Naive thymus-derived CD4-positive, alpha-beta T cell (primary cell): ENCODE measurements around the gene ZNF366. TPM values are rescaled to one million over a fixed set of nuclear protein-coding genes. Genes with fewer than 3 reads are reported as not detected.

Experiments used
- ATAC-seq: fragments of 150-1000 bp; cut with Tn5 transposase; 2 replicates; pipeline ENCODE4 v1.10.0; 2021; ENCODE audit warnings: mild to moderate bottlenecking, moderate library complexity
- CTCF ChIA-PET: fragments of 350-600 bp; sonication (Branson Sonifier 250); formaldehyde crosslinking; loops from one replicate; lab custom pipeline; 2021; ENCODE audit warnings: antibody characterized with exemption; lab: Charles Lee
- POLR2A ChIA-PET: fragments of 350-600 bp; sonication (Branson Sonifier 250); formaldehyde crosslinking; loops from one replicate; lab custom pipeline; 2021; ENCODE audit warnings: antibody characterized with exemption, inconsistent platforms; lab: Charles Lee
- DNase-seq, 9 donors: peaks; one replicate each; pipeline versions ENCODE4 v3.0.0 to v3.0.0-alpha.2; 2020 to 2022; ENCODE audit warnings: mixed read lengths in 1 of 9
- H3K27ac ChIP-seq: one replicate; pipeline ENCODE4 v1.7.0; 2013; ENCODE audit warnings: mild to moderate bottlenecking, low read depth, low read length, moderate library complexity
- H3K27me3 ChIP-seq, 2 donors: one replicate each; pipeline ENCODE4 v1.7.0; 2013; ENCODE audit warnings: low read length in 2 of 2, mild to moderate bottlenecking in 2 of 2, moderate library complexity in 2 of 2; ENCODE audit not compliant: control insufficient read depth in 2 of 2, insufficient read depth in 2 of 2
- H3K36me3 ChIP-seq, 3 experiments: 1 replicate in 2 of 3; 2 replicates in 1 of 3; pipeline ENCODE4 v1.7.0; 2013; ENCODE audit warnings: low read length in 3 of 3, mild to moderate bottlenecking in 3 of 3, moderate library complexity in 1 of 3; ENCODE audit not compliant: insufficient read depth in 3 of 3, control insufficient read depth in 2 of 3
- H3K4me1 ChIP-seq, 2 donors: one replicate each; pipeline ENCODE4 v1.7.0; 2013; ENCODE audit warnings: low read length in 2 of 2, mild to moderate bottlenecking in 2 of 2, moderate library complexity in 1 of 2; ENCODE audit not compliant: control insufficient read depth in 2 of 2, insufficient read depth in 2 of 2
- H3K4me3 ChIP-seq: 2 replicates; pipeline ENCODE4 v1.7.0; 2013; ENCODE audit warnings: mild to moderate bottlenecking, low read length
- H3K9me3 ChIP-seq, 3 experiments: 1 replicate in 2 of 3; 2 replicates in 1 of 3; pipeline ENCODE4 v1.7.0; 2013; ENCODE audit warnings: low read length in 3 of 3; ENCODE audit not compliant: control insufficient read depth in 2 of 3
- H3K27ac Mint-ChIP-seq, 9 donors: one replicate each; pipeline ENCODE4 v1.8.0; 2020 to 2022; ENCODE audit warnings: mixed read lengths in 9 of 9, mild to moderate bottlenecking in 8 of 9, moderate library complexity in 5 of 9, inconsistent platforms in 2 of 9
- H3K27me3 Mint-ChIP-seq, 5 donors: one replicate each; pipeline ENCODE4 v1.8.0; 2021 to 2022; ENCODE audit warnings: mixed read lengths in 5 of 5, mild to moderate bottlenecking in 1 of 5
- H3K36me3 Mint-ChIP-seq, 5 donors: one replicate each; pipeline ENCODE4 v1.8.0; 2020 to 2022; ENCODE audit warnings: mixed read lengths in 5 of 5, mild to moderate bottlenecking in 3 of 5, inconsistent platforms in 1 of 5
- H3K4me1 Mint-ChIP-seq, 7 donors: one replicate each; pipeline ENCODE4 v1.8.0; 2020 to 2022; ENCODE audit warnings: mixed read lengths in 7 of 7, mild to moderate bottlenecking in 3 of 7, inconsistent platforms in 1 of 7
- H3K4me3 Mint-ChIP-seq, 10 donors: one replicate each; pipeline ENCODE4 v1.8.0; 2020 to 2022; ENCODE audit warnings: mild to moderate bottlenecking in 10 of 10, mixed read lengths in 10 of 10, moderate library complexity in 6 of 10, inconsistent platforms in 2 of 10
- H3K9me3 Mint-ChIP-seq, 11 donors: one replicate each; pipeline ENCODE4 v1.8.0; 2020 to 2022; ENCODE audit warnings: mixed read lengths in 11 of 11, mild to moderate bottlenecking in 4 of 11, inconsistent platforms in 1 of 11, moderate library complexity in 1 of 11
- intact Hi-C, 2 donors: fragments of 100-400 bp; cut with micrococcal nuclease; formaldehyde crosslinking; loops; one replicate each; pipeline ENCODE4 v1.15.1; 2023
- polyA plus RNA-seq, 2 donors: library from polyadenylated mRNA; unstranded; fragments of 300-500 nt; fragmentation: Illumina TruSeq; gene quantifications; one replicate each; pipeline ENCODE4 v1.2.3, GENCODE V29; 2021
- total RNA-seq, 6 experiments: library from RNA in 5 of 6; stranded (reverse) in 5 of 6; gene quantifications; 1 replicate in 5 of 6; 2 replicates in 1 of 6; pipeline ENCODE4 v1.2.3 and lab custom pipeline; 2021 to 2026

The ZNF366 gene
- total and polyA plus RNA-seq, 7 experiments from 2014 or later: 0.11 to 1.1 (median 0.19) TPM; not detected in 4

DNA sequence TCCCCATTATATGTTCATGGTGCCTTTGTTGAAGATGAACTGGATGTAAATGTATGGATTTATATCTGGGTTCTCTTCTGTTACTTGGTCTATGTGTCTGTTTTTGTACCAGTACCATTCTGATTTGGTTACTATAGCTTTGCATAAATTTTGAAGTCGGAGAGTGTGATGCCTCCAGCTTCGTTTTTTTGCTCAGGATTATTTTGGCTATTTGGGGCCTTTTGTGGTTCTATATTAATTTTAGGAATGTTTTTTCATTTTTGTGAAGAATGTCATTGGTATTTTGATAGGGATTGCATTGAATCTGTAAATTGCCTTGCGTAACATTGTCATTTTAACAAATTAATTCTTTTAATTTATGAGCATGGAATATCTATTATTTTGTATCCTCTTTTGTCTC lies 36.6 kb upstream of the ZNF366 start:
- POLR2A ChIA-PET: no interaction called here
- ATAC-seq: no peak

DNA sequence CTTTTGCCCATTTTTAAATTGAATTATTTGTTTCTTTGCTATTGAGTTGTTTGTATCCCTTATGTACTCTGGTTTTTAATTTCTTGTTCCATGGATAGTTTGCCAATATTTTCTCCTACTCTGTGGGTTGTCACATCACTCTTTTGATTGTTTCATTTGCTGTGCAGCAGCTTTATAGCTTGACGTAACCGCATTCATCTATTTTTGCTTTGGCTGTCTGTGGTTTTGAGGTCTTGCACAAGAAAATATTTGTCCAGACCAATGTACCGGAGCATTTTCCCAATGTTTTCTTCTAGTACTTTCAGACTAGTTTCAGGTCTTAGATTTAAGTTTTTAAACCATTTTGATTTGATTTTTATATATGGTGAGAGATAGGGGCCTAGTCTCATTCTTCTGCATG lies 36.2 kb upstream of the ZNF366 start:
- H3K4me3 ChIP-seq: no peak overlapping the region
- no peaks in the 10 kb centered on the region for H3K9me3 ChIP-seq
- peaks cover 0 to 1% (median 0%) of the 10 kb centered on the region in 7 donors for H3K4me1 Mint-ChIP-seq
- no peaks in the 10 kb centered on the region for H3K36me3 Mint-ChIP-seq
- no peak for ATAC-seq
- intact Hi-C loops: no loop called here
- peaks cover 4 to 16% (median 11%) of the 10 kb centered on the region in 5 donors for H3K27me3 Mint-ChIP-seq
- ChIA-PET CTCF (no interaction called here), POLR2A (no interaction called here)
- no peak overlapping the region for H3K27ac Mint-ChIP-seq
- H3K9me3 Mint-ChIP-seq: peaks cover 5 to 46% (median 18%) of the 10 kb centered on the region in 11 donors
- no peaks in the 10 kb centered on the region for H3K4me1 ChIP-seq
- no peak overlapping the region for H3K27ac ChIP-seq
- no peaks in the 10 kb centered on the region for H3K27me3 ChIP-seq
- H3K36me3 ChIP-seq: no peaks in the 10 kb centered on the region
- DNase-seq: no peak
- no peak overlapping the region for H3K4me3 Mint-ChIP-seq

More for the DNA sequence above, 36.6 kb upstream of the ZNF366 start:
- no peaks in the 10 kb centered on the region for H3K9me3 ChIP-seq
- H3K4me1 ChIP-seq: no peaks in the 10 kb centered on the region
- H3K27me3 Mint-ChIP-seq: peaks cover 4 to 17% (median 9%) of the 10 kb centered on the region in 5 donors
- no peaks in the 10 kb centered on the region for H3K27me3 ChIP-seq
- intact Hi-C loops: no loop called here
- no peak for DNase-seq
- no peak overlapping the region for H3K27ac Mint-ChIP-seq
- H3K9me3 Mint-ChIP-seq: peaks cover 5 to 48% (median 20%) of the 10 kb centered on the region in 11 donors
- H3K4me1 Mint-ChIP-seq: peaks cover 0 to 1% (median 0%) of the 10 kb centered on the region in 7 donors
- H3K27ac ChIP-seq: no peak overlapping the region
- no peaks in the 10 kb centered on the region for H3K36me3 ChIP-seq
- no peak overlapping the region for H3K4me3 ChIP-seq
- no peaks in the 10 kb centered on the region for H3K36me3 Mint-ChIP-seq
- no peak overlapping the region for H3K4me3 Mint-ChIP-seq
- CTCF ChIA-PET: no interaction called here

DNA sequence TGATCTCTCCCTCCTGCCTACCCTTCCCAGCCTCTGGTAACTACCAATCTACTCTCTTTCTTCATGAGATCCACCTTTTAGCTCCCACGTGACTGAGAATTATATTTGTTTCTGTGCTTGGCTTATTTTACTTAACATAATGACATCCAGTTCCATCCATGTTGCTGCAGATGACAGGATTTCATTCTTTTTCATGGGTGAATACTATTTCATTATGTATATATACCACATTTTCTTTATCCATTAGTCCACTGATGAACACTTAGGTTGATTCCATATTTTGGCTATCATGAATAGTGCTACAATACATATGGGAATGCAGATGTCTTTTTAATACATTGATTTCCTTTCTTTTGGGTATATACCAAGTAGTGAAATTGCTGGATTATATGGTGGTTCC lies 35.5 kb upstream of the ZNF366 start:
- no peaks in the 10 kb centered on the region for H3K27me3 ChIP-seq
- no peak overlapping the region for H3K4me3 Mint-ChIP-seq
- H3K9me3 Mint-ChIP-seq: peaks cover 5 to 41% (median 11%) of the 10 kb centered on the region in 11 donors
- ATAC-seq: no peak
- H3K27me3 Mint-ChIP-seq: peaks cover 4 to 19% (median 8%) of the 10 kb centered on the region in 5 donors
- H3K9me3 ChIP-seq: no peaks in the 10 kb centered on the region
- POLR2A ChIA-PET: no interaction called here
- DNase-seq: no peak
- peaks cover 0 to 1% (median 0%) of the 10 kb centered on the region in 7 donors for H3K4me1 Mint-ChIP-seq
- intact Hi-C loops: no loop called here
- CTCF ChIA-PET: no interaction called here
- H3K36me3 Mint-ChIP-seq: no peaks in the 10 kb centered on the region
- no peak overlapping the region for H3K27ac ChIP-seq
- H3K4me3 ChIP-seq: no peak overlapping the region
- H3K4me1 ChIP-seq: no peaks in the 10 kb centered on the region
- no peaks in the 10 kb centered on the region for H3K36me3 ChIP-seq
- no peak overlapping the region for H3K27ac Mint-ChIP-seq

DNA sequence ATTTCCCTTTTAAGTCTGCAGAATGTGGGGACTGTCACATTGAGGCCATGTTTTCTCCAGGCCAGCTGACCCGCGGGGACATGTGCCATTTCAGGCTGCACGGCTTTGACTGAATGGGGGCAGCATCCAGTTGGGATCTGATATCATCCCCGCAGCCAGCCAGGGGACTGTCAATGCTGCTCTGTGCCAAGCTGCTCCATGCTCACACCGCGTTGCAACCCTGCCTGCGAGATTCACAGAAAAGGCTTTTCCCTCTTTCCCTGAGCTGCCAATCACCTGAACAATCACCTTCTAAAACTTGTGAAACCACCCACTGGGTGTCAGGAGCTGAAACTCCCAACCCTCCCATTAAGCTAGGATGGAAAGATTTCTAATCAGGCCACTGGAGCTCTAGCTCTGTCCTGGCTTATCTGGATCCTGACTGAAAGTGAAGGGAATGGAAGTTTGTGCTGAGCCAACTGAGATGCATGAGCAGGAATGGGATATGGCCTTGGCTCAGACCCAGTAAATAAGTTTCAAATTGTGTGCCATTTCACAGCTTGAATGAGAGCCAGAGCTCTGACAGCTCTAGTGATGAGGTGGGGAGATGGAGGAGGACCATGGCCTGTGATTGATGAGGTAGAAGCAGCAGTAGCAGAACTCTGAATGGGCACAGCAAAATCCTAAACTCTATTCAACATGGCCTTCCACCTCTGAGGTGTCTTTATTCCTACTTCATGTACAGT lies 34.5 kb upstream of the ZNF366 start:
- no peak overlapping the region for H3K27ac Mint-ChIP-seq
- Histone ChIP-seq H3K27me3 (no peaks in the 10 kb centered on the region), H3K4me1 (no peaks in the 10 kb centered on the region), H3K36me3 (no peaks in the 10 kb centered on the region), H3K27ac (no peak overlapping the region), H3K9me3 (no peaks in the 10 kb centered on the region), H3K4me3 (no peak overlapping the region)
- peaks cover 4 to 31% (median 7%) of the 10 kb centered on the region in 11 donors for H3K9me3 Mint-ChIP-seq
- peaks cover 0 to 1% (median 0%) of the 10 kb centered on the region in 7 donors for H3K4me1 Mint-ChIP-seq
- no peak overlapping the region for H3K4me3 Mint-ChIP-seq
- POLR2A ChIA-PET: no interaction called here
- ATAC-seq (no peak), DNase-seq (no peak)
- CTCF ChIA-PET: no interaction called here
- H3K36me3 Mint-ChIP-seq: no peaks in the 10 kb centered on the region
- peaks cover 0 to 19% (median 8%) of the 10 kb centered on the region in 5 donors for H3K27me3 Mint-ChIP-seq
- intact Hi-C loops: no loop called here

DNA sequence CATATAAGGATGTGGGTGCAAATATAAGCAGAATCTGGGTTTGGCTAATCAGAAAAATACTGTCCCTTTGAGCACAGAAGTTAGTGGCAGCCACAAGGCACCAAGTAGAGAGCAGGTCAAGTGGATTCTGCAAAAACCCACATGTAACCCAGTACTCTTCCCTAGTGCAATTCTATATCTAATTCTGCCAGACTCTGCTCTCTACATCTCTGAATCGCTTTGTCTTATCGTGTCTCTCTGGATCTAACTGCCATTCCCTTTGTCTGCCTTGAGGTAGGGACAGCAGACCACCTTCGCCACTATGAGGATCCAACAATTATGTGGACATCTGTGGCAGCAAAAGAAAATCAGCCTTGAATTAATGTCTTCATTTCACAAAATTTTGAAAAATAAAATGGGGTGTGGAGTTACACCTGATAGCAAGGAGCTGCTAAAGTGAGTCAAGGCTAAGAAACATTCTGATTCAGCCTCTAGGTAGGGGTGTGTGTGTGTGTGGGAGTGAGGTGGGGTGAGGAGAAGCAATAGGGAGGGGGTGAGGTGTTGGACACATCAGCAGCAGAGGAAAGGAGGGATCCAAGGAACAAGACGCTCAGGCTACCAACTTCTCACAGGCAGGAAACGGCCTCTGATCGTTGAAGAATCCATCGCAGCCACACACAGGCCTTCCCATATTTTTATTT lies 33.7 kb upstream of the ZNF366 start:
- H3K27me3 ChIP-seq: no peaks in the 10 kb centered on the region
- Mint-ChIP-seq H3K36me3 (no peaks in the 10 kb centered on the region), H3K4me1 (peaks cover 0 to 1% (median 0%) of the 10 kb centered on the region in 7 donors), H3K4me3 (no peak overlapping the region), H3K9me3 (peaks cover 2 to 23% (median 6%) of the 10 kb centered on the region in 11 donors), H3K27me3 (peaks cover under 1 to 20% (median 10%) of the 10 kb centered on the region in 5 donors), H3K27ac (no peak overlapping the region)
- H3K27ac ChIP-seq: no peak overlapping the region
- ChIA-PET CTCF (no interaction called here), POLR2A (no interaction called here)
- H3K9me3 ChIP-seq: no peaks in the 10 kb centered on the region
- intact Hi-C loops: no loop called here
- no peak overlapping the region for H3K4me3 ChIP-seq
- ATAC-seq (no peak), DNase-seq (no peak)
- no peaks in the 10 kb centered on the region for H3K4me1 ChIP-seq
- no peaks in the 10 kb centered on the region for H3K36me3 ChIP-seq

GRCh38 chr5:72539726-72540125 lies 32.5 kb upstream of the ZNF366 start:
- no peak overlapping the region for H3K27ac ChIP-seq
- H3K36me3 ChIP-seq: no peaks in the 10 kb centered on the region
- H3K27me3 ChIP-seq: no peaks in the 10 kb centered on the region
- H3K27me3 Mint-ChIP-seq: peaks cover under 1 to 20% (median 10%) of the 10 kb centered on the region in 5 donors
- H3K4me1 ChIP-seq: no peaks in the 10 kb centered on the region
- CTCF ChIA-PET: interaction anchor here (0.7 kb wide), 1 partner anchor 18 kb away, joined by 4 read pairs; no protein-coding TSS in a partner anchor
- DNase-seq: no peak
- H3K4me1 Mint-ChIP-seq: peaks cover 0 to 1% (median 0%) of the 10 kb centered on the region in 7 donors
- H3K27ac Mint-ChIP-seq: no peak overlapping the region
- no peaks in the 10 kb centered on the region for H3K36me3 Mint-ChIP-seq
- no peaks in the 10 kb centered on the region for H3K9me3 ChIP-seq
- intact Hi-C loops: no loop called here
- ATAC-seq: no peak
- no peak overlapping the region for H3K4me3 Mint-ChIP-seq
- POLR2A ChIA-PET: no interaction called here
- H3K9me3 Mint-ChIP-seq: peaks cover under 1 to 12% (median 5%) of the 10 kb centered on the region in 11 donors
- H3K4me3 ChIP-seq: no peak overlapping the region
